HL-60 (cell line): ENCODE results near the gene EYS.
"Not testable (repeated sequence)": the region's sequence is repeated elsewhere in the genome, so short reads cannot be mapped to it uniquely, and the experiment has no call there.

Source experiments
- GABPA ChIP-seq: IDR thresholded peaks from 2 replicates; pipeline ENCODE4 v1.6.1; 2012; ENCODE audit warnings: low read depth
- POLR2AphosphoS5 ChIP-seq: IDR thresholded peaks from 2 replicates; pipeline ENCODE4 v1.6.1; 2012; ENCODE audit warnings: low read depth
- SPI1 ChIP-seq: IDR thresholded peaks from 2 replicates; pipeline ENCODE4 v1.6.1; 2012; ENCODE audit warnings: low read depth, mild to moderate bottlenecking, borderline replicate concordance
- TF ChIP-seq, protein P1 (sequence below): IDR thresholded peaks from one replicate; pipeline ENCODE4 v1.5.1; 2011; ENCODE audit warnings: low read length, control low read depth, inconsistent platforms; ENCODE audit not compliant: insufficient read depth
- TF ChIP-seq, protein P2 (sequence below): IDR thresholded peaks from 2 replicates; pipeline ENCODE4 v1.6.1; 2012; ENCODE audit warnings: low read depth; ENCODE audit not compliant: insufficient replicate concordance

DNA sequence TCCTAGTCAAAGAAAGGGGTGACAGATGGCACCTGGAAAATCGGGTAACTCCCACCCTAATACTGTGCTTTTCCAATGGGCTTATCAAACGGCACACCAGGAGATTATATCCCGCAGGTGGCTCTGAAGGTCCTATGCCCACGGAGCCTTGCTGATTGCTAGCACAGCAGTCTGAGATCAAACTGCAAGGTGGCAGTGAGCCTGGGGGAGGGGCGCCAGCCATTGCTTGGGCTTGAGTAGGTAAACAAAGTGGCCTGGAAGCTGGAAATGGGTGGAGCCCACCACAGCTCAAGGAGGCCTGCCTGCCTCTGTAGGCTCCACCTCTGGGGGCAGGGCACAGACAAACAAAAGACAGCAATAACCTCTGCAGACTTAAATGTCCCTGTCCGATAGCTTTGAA, 1258.9 kb downstream of the EYS start:
- TF ChIP-seq, protein P1, sequence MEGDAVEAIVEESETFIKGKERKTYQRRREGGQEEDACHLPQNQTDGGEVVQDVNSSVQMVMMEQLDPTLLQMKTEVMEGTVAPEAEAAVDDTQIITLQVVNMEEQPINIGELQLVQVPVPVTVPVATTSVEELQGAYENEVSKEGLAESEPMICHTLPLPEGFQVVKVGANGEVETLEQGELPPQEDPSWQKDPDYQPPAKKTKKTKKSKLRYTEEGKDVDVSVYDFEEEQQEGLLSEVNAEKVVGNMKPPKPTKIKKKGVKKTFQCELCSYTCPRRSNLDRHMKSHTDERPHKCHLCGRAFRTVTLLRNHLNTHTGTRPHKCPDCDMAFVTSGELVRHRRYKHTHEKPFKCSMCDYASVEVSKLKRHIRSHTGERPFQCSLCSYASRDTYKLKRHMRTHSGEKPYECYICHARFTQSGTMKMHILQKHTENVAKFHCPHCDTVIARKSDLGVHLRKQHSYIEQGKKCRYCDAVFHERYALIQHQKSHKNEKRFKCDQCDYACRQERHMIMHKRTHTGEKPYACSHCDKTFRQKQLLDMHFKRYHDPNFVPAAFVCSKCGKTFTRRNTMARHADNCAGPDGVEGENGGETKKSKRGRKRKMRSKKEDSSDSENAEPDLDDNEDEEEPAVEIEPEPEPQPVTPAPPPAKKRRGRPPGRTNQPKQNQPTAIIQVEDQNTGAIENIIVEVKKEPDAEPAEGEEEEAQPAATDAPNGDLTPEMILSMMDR: not testable (repeated sequence)
- TF ChIP-seq POLR2AphosphoS5, SPI1, GABPA: not testable (repeated sequence)
- TF ChIP-seq, protein P2, sequence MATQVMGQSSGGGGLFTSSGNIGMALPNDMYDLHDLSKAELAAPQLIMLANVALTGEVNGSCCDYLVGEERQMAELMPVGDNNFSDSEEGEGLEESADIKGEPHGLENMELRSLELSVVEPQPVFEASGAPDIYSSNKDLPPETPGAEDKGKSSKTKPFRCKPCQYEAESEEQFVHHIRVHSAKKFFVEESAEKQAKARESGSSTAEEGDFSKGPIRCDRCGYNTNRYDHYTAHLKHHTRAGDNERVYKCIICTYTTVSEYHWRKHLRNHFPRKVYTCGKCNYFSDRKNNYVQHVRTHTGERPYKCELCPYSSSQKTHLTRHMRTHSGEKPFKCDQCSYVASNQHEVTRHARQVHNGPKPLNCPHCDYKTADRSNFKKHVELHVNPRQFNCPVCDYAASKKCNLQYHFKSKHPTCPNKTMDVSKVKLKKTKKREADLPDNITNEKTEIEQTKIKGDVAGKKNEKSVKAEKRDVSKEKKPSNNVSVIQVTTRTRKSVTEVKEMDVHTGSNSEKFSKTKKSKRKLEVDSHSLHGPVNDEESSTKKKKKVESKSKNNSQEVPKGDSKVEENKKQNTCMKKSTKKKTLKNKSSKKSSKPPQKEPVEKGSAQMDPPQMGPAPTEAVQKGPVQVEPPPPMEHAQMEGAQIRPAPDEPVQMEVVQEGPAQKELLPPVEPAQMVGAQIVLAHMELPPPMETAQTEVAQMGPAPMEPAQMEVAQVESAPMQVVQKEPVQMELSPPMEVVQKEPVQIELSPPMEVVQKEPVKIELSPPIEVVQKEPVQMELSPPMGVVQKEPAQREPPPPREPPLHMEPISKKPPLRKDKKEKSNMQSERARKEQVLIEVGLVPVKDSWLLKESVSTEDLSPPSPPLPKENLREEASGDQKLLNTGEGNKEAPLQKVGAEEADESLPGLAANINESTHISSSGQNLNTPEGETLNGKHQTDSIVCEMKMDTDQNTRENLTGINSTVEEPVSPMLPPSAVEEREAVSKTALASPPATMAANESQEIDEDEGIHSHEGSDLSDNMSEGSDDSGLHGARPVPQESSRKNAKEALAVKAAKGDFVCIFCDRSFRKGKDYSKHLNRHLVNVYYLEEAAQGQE: not testable (repeated sequence)
